Globus pallidus (tissue), 1 donor: ENCODE measurements around the gene FBLN7.
"Not testable (repeated sequence)": the region's sequence is repeated elsewhere in the genome, so short reads cannot be mapped to it uniquely, and the experiment has no call there.

Experiments
- DNase-seq: peaks from one replicate; pipeline ENCODE4 v3.0.0-alpha.2; 2015; ENCODE audit warnings: low spot score

FBLN7 gene

DNA sequence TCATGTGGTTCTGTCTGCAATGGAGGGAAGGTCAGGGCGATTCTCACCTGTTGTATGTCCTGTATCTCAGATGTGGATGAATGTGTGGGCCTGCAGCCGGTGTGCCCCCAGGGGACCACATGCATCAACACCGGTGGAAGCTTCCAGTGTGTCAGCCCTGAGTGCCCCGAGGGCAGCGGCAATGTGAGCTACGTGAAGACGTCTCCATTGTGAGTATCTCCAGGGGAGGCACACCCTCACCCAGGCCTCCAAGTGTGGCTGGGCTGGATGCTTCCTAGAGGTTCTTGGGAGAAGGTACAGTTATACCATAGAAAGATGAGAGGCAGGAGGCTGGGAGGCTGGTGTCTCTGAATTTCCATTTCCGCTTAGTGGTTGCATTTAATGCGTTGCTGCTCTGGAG is 46.9 kb downstream of the FBLN7 start:
- DNase-seq: no peak

DNA sequence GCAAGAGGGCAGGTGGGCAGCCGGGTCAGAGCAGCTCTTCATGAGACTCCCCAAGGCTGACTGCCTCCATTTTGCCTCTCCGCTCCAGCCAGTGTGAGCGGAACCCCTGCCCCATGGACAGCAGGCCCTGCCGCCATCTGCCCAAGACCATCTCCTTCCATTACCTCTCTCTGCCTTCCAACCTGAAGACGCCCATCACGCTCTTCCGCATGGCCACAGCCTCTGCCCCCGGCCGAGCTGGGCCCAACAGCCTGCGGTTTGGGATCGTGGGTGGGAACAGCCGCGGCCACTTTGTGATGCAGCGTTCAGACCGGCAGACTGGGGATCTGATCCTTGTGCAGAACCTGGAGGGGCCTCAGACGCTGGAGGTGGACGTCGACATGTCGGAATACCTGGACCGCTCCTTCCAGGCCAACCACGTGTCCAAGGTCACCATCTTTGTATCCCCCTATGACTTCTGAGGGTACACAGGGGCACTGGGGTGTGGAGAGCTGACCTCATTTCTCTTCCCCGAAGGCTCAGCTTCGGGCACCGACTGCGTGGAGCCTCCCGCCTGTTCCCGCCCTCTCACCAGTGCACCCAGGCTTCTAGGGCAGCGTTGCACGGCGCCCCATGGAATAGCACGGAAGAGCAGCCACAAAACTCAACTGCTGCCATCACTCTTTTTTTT is 49.0 kb downstream of the FBLN7 start:
- DNase-seq: no peak

DNA sequence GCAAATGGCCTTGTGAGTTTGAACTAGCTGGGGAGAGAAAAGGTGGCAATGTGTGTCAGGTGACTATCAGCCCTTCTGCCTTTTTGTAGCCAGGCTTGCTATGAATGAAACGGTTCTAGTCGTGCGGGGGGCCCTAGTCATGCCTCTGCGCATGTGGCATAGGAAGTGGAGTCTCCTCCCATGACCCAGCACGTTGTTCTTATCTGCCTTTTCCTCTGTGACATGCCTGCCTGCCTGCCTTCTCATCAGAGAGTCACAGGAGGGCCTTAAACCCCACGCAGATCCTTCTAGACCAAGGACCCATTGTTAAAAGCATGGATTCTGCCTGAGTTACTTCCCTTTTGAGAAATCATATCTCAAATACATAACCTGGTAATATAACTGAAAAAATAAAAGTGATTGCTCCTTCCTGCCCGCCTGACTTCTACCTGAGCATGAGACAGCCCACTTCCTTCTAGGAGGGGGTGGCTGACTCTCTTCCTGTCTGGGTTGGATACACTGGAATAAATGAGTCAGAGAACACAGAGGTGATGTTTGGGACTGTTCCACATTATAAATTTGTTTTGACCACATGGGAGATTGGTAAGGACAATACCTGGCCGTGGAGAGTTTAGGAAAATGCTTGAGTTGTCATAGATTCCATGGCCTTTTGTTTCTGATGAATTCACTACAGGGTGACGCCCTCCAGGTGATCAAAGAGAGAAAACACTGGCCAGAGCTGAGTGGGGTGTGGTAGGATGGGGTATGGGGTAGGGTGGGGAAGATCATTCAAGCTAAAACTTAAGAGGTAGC is 49.8 kb downstream of the FBLN7 start:
- no peak for DNase-seq

DNA sequence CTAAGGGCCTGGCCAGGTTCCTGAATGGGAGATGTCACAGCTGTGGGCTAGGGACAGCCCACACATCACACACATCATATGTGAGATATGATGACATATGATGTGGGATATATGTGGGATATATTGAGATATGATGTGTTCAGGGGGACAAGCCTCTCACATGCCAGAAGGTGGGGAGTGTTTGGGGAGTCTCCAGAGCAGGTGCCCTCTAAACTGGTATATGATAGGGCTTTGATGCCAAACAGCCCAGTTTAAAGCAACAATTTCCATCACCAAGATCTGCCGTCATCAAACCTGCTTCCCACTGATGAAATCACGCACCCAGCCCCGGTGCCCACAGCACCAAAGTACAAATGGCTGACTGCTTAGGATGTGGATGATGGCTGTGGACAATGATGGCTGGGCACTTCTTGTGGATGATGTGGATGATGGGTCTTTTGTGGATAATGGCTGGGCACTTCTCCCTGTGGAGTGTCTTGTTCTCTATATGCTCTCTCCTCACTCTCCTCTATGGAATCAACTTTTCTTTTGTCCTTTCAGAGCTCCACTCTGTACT is 50.9 kb downstream of the FBLN7 start:
- DNase-seq: no peak

DNA sequence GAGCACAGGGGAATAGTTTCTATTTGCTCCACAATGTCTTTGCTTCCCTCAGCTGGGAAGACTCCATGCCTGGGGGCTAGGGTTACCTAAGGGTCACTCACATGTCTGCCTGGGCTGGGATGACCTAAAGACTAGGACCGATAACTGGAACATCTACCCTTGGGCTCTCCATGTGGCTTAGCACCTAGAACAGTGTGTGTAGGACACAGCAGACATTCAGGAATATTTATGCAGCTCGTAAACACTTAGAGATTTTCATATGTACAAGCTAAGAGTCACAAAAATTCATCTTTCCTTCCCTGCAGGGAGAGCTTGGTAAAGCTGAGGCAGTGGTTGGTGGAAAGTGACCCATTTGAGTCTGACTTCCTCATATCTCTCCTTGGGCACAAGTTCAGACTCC is 55.8 kb downstream of the FBLN7 start:
- DNase-seq: no peak

DNA sequence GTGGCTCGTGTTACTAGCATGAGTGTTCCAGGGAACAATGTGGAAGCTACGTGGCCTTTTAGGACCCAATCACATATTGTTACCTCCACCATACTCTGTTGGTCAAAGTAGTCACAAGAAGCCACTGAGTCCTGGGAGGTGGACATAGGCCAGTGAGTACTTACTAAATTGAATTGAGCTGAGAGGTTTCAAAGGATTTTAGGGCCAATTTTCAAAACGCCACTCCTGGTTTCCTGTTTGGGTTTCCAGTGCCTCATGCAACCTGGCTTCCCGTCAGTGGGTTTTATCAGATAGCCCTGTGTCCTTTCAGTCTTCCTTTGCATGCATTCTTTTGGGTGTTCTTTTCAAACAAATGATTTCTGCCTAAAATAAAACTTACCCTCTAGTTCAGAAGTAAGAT is 56.3 kb downstream of the FBLN7 start:
- DNase-seq: no peak

DNA sequence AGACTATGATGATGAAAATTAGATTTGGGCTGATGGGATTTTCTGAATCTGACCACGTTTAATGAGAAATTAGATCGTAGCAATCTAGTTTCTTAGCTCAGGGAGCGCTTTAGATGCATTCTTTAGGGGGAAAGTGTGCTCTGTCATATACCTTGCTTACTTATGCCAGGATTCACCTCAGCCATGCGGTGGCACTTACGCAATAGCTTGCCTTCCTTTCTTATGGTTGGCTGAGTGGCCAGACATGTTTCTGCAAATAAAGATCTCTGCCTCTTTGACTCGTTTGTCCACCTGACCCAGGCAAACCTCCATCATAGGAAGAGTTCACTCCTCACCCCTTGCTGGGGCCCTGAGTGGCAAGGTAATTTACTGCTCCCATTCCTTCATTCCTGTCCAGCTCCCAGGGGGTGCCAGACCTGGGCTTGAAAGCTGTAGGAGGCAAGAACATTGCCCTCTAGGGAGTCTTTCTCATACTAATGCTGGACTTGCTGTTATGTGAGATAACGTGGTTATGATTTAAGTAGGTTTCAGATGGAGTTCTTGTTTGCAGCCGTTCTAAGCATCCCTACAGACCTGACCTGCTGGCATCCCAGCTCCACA is 57.1 kb downstream of the FBLN7 start:
- no peak for DNase-seq

DNA sequence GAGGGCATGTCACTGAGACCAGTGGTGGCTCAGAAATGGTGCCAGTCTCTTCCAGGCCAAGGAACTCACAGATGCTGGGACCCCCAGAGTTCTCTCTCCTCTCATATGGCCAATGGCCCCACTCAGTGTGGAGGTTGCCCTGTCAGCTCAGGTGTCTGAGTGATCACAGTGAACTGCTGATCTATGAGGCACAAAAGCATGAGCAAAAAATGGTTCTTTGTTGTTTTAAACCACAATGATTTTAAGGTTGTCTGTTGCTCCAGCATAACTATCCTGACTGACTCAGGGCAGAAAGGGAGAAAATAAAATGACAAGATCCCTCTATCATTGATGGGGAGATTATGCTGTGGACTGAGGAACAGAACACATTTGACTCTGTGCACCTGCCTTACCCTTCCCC is 57.8 kb downstream of the FBLN7 start:
- DNase-seq: no peak

DNA sequence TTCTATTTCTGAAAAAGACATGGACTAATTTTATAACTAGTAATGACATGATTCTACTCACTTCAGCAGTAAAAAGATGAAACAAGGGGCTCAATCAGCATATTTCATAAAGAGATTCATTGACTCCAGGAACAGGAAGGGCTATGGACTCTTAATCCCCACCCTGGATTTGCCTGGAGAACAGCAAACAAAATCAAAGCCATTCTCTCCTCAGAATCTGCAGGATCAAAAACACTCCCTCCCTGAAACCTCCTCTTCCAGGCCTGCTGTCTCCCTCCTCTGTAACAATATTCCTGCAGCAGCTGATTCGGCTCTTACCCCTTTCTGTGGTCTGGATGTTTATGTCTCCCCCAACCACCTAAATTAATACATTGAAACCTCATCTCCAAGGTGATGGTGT is 59.7 kb downstream of the FBLN7 start:
- DNase-seq: no peak

DNA sequence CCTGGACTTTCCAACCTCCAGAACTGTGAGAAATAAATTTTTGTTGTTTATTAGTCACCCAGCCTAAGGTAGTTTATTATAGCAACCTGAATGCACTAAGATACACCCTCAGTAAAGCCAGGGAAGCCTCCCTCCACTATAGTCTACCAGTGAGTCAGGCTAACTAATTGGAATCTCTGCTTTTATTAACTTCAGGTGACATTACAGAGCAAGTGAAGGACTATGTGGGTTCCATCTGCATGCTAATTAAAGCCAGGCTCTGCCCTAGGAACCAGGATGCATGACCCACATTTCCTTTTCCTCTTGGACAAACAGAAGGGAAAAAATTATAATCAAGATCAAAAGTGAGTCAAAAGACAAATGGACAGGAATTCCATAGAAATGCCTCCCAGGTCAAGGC is 60.6 kb downstream of the FBLN7 start:
- no peak for DNase-seq

DNA sequence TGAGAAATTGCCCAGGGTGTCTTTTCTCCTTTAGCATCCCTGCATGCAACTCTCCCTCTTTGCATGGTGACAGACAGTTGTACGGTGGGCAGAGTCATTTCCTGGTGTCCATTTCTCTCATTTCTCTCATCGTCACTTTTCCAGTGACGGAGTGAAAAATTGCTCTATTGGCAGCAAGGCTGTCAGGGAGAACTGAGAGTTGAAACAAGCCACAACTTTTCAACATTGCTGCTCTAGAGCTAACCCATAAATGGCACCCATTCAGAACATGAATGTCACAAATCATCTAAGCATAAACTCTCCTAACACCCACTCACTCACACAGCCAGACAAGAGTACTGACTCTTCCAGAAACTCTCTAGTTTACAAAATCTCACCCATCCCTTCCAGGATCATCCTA is 61.0 kb downstream of the FBLN7 start:
- DNase-seq: no peak

DNA sequence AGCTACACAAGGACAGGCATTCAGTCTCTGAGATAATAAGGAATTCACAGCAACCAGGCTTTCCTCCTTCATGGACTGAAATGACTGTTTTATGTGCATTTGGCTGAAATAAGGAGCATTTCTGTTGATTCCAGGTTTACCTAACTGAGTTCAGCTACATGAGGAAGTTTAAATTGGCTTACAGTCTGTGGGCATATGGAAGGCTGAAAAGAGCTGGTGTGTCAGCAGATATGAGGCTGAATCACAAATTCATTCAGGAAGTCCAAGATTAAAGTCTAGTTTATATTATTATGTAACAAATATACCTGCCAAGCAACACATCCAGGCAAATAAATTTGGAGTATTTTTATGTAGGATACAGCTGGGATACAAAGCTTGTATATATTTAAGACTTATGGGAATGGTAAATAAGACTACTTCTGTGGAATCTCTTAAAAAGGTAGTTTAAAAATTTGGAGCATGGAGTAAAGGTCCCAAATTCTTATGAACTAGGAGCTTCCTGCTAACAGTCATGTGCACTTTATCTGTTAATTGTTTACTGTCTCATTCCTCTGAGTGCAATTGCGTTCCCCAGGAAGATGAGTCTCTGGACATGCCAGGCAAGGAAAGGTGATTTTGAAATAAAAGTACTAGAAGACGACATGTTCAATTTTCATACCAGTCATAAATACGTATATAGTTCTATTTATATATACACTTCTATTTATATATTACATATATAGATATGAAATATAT is 63.7 kb downstream of the FBLN7 start:
- DNase-seq: no peak

DNA sequence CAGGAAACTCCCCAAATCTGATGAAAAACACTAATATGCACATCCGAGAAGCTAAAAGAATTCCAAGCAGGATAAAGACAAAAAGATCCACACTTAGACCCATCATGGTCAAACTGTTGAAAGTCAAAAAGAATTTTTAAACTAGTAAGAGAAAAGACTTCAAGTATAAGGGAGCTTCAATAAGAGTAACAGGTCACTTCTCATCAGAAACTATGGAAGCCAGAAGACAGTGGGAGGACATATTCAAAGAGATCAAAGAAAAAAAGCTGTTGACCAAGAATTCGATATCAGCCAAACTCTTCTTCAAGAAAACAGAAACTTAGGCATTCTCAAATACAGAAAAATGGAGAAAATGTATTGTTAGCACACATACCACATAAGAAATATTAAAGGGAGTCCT is 66.2 kb downstream of the FBLN7 start:
- DNase-seq: no peak

DNA sequence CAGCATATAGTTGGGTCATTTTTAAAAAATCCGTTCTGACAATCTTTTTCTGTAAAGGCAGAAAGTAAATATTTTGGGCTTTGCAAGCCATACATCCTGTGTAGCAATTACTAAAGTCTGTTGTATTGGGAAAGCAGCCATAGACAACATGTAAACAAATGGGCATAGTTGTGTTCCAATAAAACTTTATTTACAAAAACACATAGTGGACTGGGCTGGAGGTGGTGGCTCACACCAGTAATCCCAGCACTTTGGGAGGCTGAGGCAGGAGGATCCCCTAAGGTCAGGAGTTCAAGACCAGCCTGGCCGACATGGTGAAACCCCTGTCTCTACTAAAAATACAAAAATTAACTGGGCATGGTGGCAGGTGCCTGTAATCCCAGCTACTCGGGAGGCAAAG is 69.7 kb downstream of the FBLN7 start:
- not testable (repeated sequence) for DNase-seq

DNA sequence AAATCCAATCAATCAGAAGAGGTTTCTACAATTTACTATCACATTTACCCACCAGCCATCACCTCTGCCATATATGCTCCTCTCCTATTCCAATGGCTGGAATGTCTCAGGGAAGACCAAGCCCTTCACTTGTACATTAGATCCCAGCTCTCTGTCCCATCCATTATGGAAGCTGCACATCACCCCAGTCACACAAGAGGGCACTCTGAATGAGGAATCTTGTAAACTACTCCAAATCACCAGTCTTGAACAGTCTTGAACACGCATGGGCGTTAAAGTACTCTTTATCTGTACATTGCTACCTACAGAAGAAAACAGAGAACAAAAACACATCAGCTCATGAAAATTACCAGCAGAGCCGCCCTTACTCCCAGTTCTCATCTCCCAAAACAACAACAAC is 78.0 kb downstream of the FBLN7 start:
- no peak for DNase-seq

DNA sequence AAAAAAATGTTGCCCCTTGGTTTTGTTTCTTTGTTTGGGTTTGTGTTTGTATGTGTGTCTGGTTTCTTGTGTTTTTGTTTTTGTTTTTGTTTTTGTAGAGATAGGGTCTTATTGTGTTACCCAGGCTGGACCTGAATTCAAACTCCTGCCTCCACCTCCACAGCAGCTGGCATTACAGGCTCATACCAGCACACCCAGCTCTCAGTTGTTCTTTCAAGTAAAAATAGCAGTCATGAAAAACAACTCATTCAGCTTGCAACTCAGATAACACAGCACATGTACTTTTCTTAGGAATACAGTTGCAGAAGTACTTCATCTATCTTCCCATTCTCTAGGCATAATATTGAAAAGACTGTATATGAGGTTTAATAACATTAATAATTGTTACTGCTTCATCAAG is 79.7 kb downstream of the FBLN7 start:
- DNase-seq: no peak

DNA sequence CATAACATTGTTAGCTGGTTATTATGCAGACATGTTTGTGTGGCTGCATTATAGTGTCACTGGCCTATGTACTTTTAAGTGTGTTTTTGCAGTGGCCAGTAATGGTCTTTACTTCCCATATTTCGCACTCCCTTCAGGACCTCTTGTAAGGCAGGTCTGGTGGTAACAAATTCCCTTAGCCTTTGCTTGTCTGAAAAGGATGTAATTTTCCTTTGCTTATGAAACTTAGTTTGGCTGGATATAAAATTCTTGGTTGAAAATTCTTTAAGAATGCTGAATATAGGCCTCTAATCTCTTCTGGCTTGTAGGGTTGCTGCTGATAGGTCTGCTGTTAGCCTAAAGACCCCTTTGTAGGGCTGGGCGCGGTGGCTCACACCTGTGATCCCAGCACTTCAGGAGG is 82.0 kb downstream of the FBLN7 start:
- no peak for DNase-seq

DNA sequence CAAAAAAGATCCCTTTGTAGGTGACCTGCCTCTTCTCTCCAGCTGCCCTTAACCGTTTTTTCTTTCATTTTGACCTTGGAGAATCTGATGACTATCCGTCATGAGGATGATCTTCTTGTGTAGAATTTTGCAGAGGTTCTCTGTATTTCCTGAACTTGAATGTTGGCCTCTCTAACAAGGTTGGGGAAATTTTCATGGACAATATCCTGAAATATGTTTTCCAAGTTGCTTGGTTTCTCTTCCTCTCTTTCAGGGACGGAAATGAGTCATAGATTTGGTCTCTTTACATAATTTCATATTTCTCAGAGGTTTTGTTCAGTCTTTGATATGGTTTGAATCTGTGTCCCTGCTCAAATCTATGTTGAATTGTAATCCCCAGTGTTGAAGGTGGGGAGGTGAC is 82.6 kb downstream of the FBLN7 start:
- no peak for DNase-seq

DNA sequence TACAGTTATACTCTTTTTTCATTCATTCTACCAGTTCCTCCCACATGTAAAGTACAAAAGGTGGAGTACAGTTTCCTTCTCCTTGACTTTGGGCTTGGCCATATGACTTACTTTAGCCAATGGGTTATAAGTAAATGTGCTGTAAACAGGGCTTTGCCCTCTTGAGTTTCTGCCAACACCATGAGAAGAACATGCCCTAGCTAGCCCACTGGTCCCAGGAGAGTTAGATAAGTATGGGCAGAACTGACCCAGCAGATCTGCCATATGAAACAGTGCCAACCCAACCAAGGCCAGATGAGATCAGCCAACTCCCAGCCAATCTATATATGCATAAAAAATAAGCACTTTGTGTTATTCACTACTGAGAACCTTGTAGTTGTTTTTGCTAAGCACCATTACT is 91.2 kb downstream of the FBLN7 start:
- DNase-seq: no peak

DNA sequence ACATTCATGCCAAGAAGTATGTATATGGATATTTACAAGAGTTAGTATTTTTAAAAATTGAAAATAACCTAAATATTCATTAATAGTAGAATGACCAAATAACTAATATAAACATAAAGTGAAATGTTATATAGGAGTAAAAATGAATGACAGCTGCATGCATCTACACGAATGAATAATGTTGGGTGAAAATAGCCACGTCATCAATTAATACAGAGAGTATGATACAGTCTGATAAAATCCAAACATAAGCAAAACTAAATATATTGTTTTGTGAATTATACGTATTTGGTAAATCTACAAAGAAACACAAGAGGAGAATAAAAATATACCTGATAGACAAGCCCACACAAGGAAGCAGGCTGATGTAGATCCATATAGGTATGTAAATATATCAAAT is 92.2 kb downstream of the FBLN7 start:
- no peak for DNase-seq
